Measurements from ENCODE around the gene DTNA. TPM values are rescaled to one million over a fixed set of nuclear protein-coding genes. Genes with fewer than 3 reads are reported as not detected.

DTNA gene
- total and polyA plus RNA-seq, 2 of the 8 experiments (the other 6 are each of a cell fraction or from before 2014, with no cell fraction given): 30.2 to 32.7 TPM

DNA sequence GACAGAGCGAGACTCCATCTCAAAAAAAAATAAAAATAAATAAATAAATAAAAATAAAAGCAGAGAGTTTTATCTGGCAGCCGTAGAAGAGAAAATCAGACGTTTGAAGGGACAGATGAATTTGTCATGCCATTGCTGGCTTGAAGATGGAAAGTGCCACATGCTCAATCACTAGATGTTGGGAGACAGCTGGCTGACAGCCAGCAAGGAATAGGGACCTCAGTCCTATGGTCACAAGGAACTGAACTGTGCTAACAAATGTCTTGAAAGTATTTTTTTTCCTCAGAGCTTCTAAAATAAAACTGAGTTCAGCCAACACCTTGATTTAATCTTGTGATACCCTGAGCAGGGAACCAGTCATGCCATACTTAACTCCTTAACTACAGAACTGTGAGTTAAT lies 65.4 kb downstream of the DTNA start (continued):
- TF ChIP-seq RBBP5 (IDR thresholded peaks at IDR 0.05; ENCODE audit: borderline replicate concordance, low read depth, low read length): no peak

DNA sequence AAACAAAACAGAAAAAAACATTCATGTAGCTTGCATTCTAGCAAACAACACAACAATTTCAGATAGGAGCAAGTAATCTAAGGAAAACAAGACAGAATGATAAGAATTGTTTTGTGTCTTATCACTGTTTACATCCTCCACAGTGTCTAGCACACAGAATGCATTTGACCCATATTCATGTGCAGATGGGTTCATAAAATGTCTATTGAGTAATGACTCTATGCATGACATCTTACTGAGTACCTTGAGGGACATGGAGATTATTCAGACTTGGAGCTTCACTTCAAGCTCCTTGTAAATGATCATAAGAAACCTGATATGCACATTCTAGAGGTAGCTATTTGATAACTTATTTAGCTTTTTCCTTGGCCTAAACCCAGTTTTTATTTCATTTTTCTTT lies 69.0 kb downstream of the DTNA start:
- no peak overlapping the region for H2BK15ac ChIP-seq (ENCODE audit: low read length)
- no peaks in the 10 kb centered on the region for H3K23me2 ChIP-seq (ENCODE audit: low read depth, low read length)
- no peak overlapping the region for H3K23ac ChIP-seq (ENCODE audit: insufficient read length)
- H2BK12ac ChIP-seq (ENCODE audit: low read depth, low read length): no peak overlapping the region
- H2BK20ac ChIP-seq (ENCODE audit: low read length): no peak overlapping the region
- H2AFZ ChIP-seq (ENCODE audit: low read length): no peak overlapping the region
- no peak overlapping the region for H4K8ac ChIP-seq (ENCODE audit: extremely low read depth, insufficient read depth, low read length)
- H3K27me3 ChIP-seq (replicated peaks in 1 of 4; ENCODE audit: control insufficient read depth in 3 of 4, extremely low read depth in 1 of 4, insufficient read depth in 3 of 4, low read length in 3 of 4): no peaks in the 10 kb centered on the region
- H3K9ac ChIP-seq (replicated peaks in 1 of 4; ENCODE audit: extremely low read depth in 1 of 4, low read depth in 3 of 4, low read length in 3 of 4): no peak overlapping the region
- H3K4me3 ChIP-seq (ENCODE audit: extremely low read depth in 1 of 4, insufficient read depth in 2 of 4, low read depth in 3 of 4, low read length in 4 of 4): no peak overlapping the region
- no peak overlapping the region for H3K14ac ChIP-seq (ENCODE audit: insufficient read length)
- H3K9me3 ChIP-seq (ENCODE audit: insufficient read depth in 2 of 2, low read depth in 1 of 2, low read length in 1 of 2): no peaks in the 10 kb centered on the region
- no peak overlapping the region for H3K18ac ChIP-seq (ENCODE audit: extremely low read depth, low read length)
- POLR2A ChIA-PET (ENCODE audit: partially characterized antibody): no interaction called here
- DNase-seq (ENCODE audit: low read depth in 1 of 2, low spot score in 2 of 2): no peak
- no peak overlapping the region for H3K56ac ChIP-seq (replicated peaks; ENCODE audit: insufficient read length, low read depth, low read length)
- H3K27ac ChIP-seq (ENCODE audit: low read depth, low read length): no peak overlapping the region
- H2AK5ac ChIP-seq (ENCODE audit: low read depth, low read length): no peak overlapping the region
- no peaks in the 10 kb centered on the region for H4K20me1 ChIP-seq (replicated peaks in 1 of 2; ENCODE audit: control insufficient read depth in 1 of 2, insufficient read depth in 2 of 2, low read length in 2 of 2)
- no peak overlapping the region for H2BK120ac ChIP-seq (replicated peaks; ENCODE audit: low read depth, low read length)
- H4K5ac ChIP-seq (ENCODE audit: insufficient read length, low read depth, low read length): no peak overlapping the region
- H2BK5ac ChIP-seq (ENCODE audit: low read depth, low read length): no peak overlapping the region
- CTCF ChIA-PET (ENCODE audit: partially characterized antibody): interaction anchor here (0.6 to 4.6 kb wide), 5 partner anchors 10 to 117 kb away, joined by 3 to 17 read pairs (median 3); no protein-coding TSS in a partner anchor
- no peak overlapping the region for H3K4me2 ChIP-seq (ENCODE audit: insufficient read depth in 1 of 2, low read depth in 2 of 2, low read length in 2 of 2)
- H3K79me2 ChIP-seq (ENCODE audit: control insufficient read depth in 1 of 2, insufficient read depth in 2 of 2, low read length in 2 of 2): no peaks in the 10 kb centered on the region
- H3K4me1 ChIP-seq (replicated peaks in 1 of 4; ENCODE audit: control insufficient read depth in 3 of 4, insufficient read depth in 4 of 4, low read length in 3 of 4): no peaks in the 10 kb centered on the region
- no peak overlapping the region for H4K91ac ChIP-seq (replicated peaks; ENCODE audit: insufficient read length, low read length)
- H3K36me3 ChIP-seq (ENCODE audit: control insufficient read depth in 2 of 4, insufficient read depth in 4 of 4, low read length in 3 of 4): no peaks in the 10 kb centered on the region
- no peak overlapping the region for H3K4ac ChIP-seq (replicated peaks; ENCODE audit: insufficient read length, low read depth, low read length)
- no peak for FAIRE-seq
- H3K79me1 ChIP-seq (ENCODE audit: low read depth, low read length): no peaks in the 10 kb centered on the region
- TF ChIP-seq POLR2A (IDR thresholded peaks at IDR 0.05; ENCODE audit: control extremely low read depth in 1 of 2, low read depth in 2 of 2, low read length in 2 of 2) (no peak), POLR2AphosphoS5 (IDR thresholded peaks at IDR 0.05; ENCODE audit: low read depth, low read length) (no peak), BCL11A (IDR thresholded peaks at IDR 0.05; ENCODE audit: low read depth in 2 of 2, low read length in 2 of 2) (no peak), RNF2 (IDR thresholded peaks at IDR 0.05; ENCODE audit: borderline replicate concordance, low read depth, low read length, missing control alignments, poor library complexity, severe bottlenecking) (no peak), CBX5 (IDR thresholded peaks at IDR 0.05; ENCODE audit: low read depth, low read length) (no peak), CHD2 (IDR thresholded peaks at IDR 0.05; ENCODE audit: low read length) (no peak), RBBP5 (IDR thresholded peaks at IDR 0.05; ENCODE audit: borderline replicate concordance, low read depth, low read length) (no peak), TEAD4 (IDR thresholded peaks at IDR 0.05; ENCODE audit: low read depth, low read length) (no peak), GTF2F1 (IDR thresholded peaks at IDR 0.05; ENCODE audit: borderline replicate concordance, low read depth, low read length) (no peak), RXRA (IDR thresholded peaks at IDR 0.05; ENCODE audit: insufficient read depth, low read depth, low read length) (no peak), TAF1 (IDR thresholded peaks at IDR 0.05; ENCODE audit: low read depth, low read length) (no peak), RFX5 (IDR thresholded peaks at IDR 0.05; ENCODE audit: borderline replicate concordance, low read depth, low read length) (no peak), ZNF274 (IDR thresholded peaks at IDR 0.05; ENCODE audit: borderline replicate concordance, extremely low read depth, low read length) (no peak), PHF8 (conservative IDR thresholded peaks at IDR 0.05; ENCODE audit: low read depth, low read length) (no peak), SP4 (IDR thresholded peaks at IDR 0.05; ENCODE audit: low read length) (no peak)
